Measurements from ENCODE around the gene PCBD1. TPM values are rescaled to one million over a fixed set of nuclear protein-coding genes. Genes with fewer than 3 reads are reported as not detected.
A peak's percentile ranks its signal among the peaks of the same experiment; 100 is the strongest.

The PCBD1 gene
- polyA plus RNA-seq, 3 donors: 18.0 to 28.3 (median 21.3) TPM

DNA sequence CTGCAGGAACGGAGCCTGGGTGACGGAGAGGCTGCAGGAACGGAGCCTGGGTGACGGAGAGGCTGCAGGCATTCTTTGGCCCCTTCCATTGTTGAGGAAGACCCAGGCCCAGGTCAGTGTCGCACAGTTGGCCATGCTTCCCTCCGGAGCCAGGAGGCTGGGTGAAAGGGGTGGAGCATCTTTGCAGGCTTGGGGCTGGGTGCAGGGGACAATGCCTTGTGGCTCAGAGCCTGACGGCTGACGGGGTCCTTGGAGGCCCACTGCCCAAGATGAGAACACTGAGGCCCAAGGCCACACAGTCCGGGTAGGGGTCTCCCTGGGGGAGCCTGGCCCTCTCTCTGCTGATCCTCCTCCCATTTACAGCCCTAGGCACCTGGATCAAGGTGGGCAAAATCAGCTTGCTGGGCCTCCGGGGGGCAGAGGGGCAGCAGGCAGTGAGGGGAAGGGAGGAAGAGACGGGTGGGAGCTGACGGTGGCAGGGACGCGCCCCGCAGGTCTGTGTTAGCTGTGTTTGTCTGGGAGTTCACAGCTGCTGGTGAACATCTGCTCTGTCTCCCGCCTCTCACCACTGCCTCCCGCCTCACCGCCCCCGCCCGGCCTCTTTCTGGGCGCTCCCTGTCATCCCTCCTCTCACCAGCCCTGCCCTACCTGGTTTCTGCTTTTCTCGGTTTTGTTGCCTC lies 30.6 kb upstream of the PCBD1 start:
- DNase-seq: no peak
- Mint-ChIP-seq H3K4me1 (no peaks in the 10 kb centered on the region), H3K27me3 (ENCODE audit: low read depth in 3 of 3) (peaks cover 4 to 8% (median 6%) of the 10 kb centered on the region in 3 donors), H3K4me3 (no peak overlapping the region), H3K27ac (peak overlapping the region in 1 of 7 donors; percentile 57), H3K9me3 (no peaks in the 10 kb centered on the region), H3K36me3 (no peaks in the 10 kb centered on the region)
- no peaks in the 10 kb centered on the region for H3K27me3 ChIP-seq (ENCODE audit: control insufficient read depth in 2 of 2, insufficient read depth in 2 of 2, low read length in 2 of 2)
- 84% methylated on average over 16 of the region's 22 CpGs for WGBS (ENCODE audit: insufficient coverage)
- H4K20me1 ChIP-seq (ENCODE audit: insufficient read depth, low read length): no peaks in the 10 kb centered on the region
- intact Hi-C loops (cut with micrococcal nuclease): no loop called here
- H3K4me2 ChIP-seq (replicated peaks; ENCODE audit: extremely low read depth, low read length, poor library complexity, severe bottlenecking): no peak overlapping the region
- H2AFZ ChIP-seq (ENCODE audit: insufficient read depth, low read depth, low read length, poor library complexity, severe bottlenecking): no peak overlapping the region
- H3K4me1 ChIP-seq (ENCODE audit: control insufficient read depth in 1 of 2, insufficient read depth in 2 of 2, low read length in 2 of 2): no peaks in the 10 kb centered on the region
- H3K79me2 ChIP-seq (ENCODE audit: insufficient read depth, low read length): no peaks in the 10 kb centered on the region
- no peak overlapping the region for H3K9ac ChIP-seq (ENCODE audit: insufficient read depth, low read length, poor library complexity, severe bottlenecking)
- TF ChIP-seq, protein P1, sequence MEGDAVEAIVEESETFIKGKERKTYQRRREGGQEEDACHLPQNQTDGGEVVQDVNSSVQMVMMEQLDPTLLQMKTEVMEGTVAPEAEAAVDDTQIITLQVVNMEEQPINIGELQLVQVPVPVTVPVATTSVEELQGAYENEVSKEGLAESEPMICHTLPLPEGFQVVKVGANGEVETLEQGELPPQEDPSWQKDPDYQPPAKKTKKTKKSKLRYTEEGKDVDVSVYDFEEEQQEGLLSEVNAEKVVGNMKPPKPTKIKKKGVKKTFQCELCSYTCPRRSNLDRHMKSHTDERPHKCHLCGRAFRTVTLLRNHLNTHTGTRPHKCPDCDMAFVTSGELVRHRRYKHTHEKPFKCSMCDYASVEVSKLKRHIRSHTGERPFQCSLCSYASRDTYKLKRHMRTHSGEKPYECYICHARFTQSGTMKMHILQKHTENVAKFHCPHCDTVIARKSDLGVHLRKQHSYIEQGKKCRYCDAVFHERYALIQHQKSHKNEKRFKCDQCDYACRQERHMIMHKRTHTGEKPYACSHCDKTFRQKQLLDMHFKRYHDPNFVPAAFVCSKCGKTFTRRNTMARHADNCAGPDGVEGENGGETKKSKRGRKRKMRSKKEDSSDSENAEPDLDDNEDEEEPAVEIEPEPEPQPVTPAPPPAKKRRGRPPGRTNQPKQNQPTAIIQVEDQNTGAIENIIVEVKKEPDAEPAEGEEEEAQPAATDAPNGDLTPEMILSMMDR (IDR thresholded peaks at IDR 0.05): no peak
- no peak overlapping the region for H3K27ac ChIP-seq (ENCODE audit: low read depth in 1 of 2, low read length in 2 of 2)
- H3K9me3 ChIP-seq (replicated peaks in 1 of 2; ENCODE audit: control insufficient read depth in 1 of 2, insufficient read depth in 1 of 2, low read length in 2 of 2): no peaks in the 10 kb centered on the region
- H3K4me3 ChIP-seq (replicated peaks in 1 of 3; ENCODE audit: low read depth in 2 of 3, low read length in 3 of 3): no peak overlapping the region
- H3K36me3 ChIP-seq (replicated peaks in 1 of 2; ENCODE audit: control insufficient read depth in 1 of 2, insufficient read depth in 2 of 2, low read length in 2 of 2): no peaks in the 10 kb centered on the region

DNA sequence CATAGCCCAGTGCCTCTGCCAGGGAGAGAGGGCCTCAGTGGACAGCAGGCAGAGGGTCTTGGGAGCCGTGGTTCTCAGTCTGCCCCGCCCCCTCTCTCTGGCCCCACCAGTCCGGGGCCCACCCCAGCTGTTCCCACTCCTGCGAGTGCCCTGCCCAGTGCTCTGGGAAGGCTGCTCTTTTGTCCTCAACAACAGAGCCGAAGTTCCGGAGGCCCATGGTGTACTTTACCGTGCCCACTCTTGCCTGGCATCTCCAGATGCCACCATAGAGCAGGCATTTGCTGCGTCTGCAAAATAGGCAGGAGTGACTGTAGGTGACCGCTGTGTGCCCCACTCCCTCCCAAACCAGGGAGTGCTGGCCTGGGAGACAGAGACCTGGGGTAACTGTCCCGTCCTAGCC lies 29.3 kb upstream of the PCBD1 start:
- H3K4me3 ChIP-seq (replicated peaks in 1 of 3; ENCODE audit: low read depth in 2 of 3, low read length in 3 of 3): no peak overlapping the region
- H3K36me3 ChIP-seq (replicated peaks in 1 of 2; ENCODE audit: control insufficient read depth in 1 of 2, insufficient read depth in 2 of 2, low read length in 2 of 2): no peaks in the 10 kb centered on the region
- H3K27ac Mint-ChIP-seq: no peak overlapping the region
- no peak overlapping the region for H3K4me3 Mint-ChIP-seq
- no peaks in the 10 kb centered on the region for H3K36me3 Mint-ChIP-seq
- no peaks in the 10 kb centered on the region for H3K9me3 Mint-ChIP-seq
- TF ChIP-seq, protein P1 (IDR thresholded peaks at IDR 0.05): no peak
- H3K27me3 Mint-ChIP-seq (ENCODE audit: low read depth in 3 of 3): peaks cover 6 to 8% (median 7%) of the 10 kb centered on the region in 3 donors
- H3K9ac ChIP-seq (ENCODE audit: insufficient read depth, low read length, poor library complexity, severe bottlenecking): no peak overlapping the region
- no peak overlapping the region for H3K4me2 ChIP-seq (replicated peaks; ENCODE audit: extremely low read depth, low read length, poor library complexity, severe bottlenecking)
- no peaks in the 10 kb centered on the region for H4K20me1 ChIP-seq (ENCODE audit: insufficient read depth, low read length)
- H3K27ac ChIP-seq (ENCODE audit: low read depth in 1 of 2, low read length in 2 of 2): no peak overlapping the region
- no peaks in the 10 kb centered on the region for H3K27me3 ChIP-seq (ENCODE audit: control insufficient read depth in 2 of 2, insufficient read depth in 2 of 2, low read length in 2 of 2)
- intact Hi-C loops (cut with micrococcal nuclease): no loop called here
- no peak for DNase-seq
- no peaks in the 10 kb centered on the region for H3K4me1 ChIP-seq (ENCODE audit: control insufficient read depth in 1 of 2, insufficient read depth in 2 of 2, low read length in 2 of 2)
- H2AFZ ChIP-seq (ENCODE audit: insufficient read depth, low read depth, low read length, poor library complexity, severe bottlenecking): no peak overlapping the region
- H3K4me1 Mint-ChIP-seq: peaks cover 4% of the 10 kb centered on the region
- 94% methylated on average over 6 of the region's 10 CpGs for WGBS (ENCODE audit: insufficient coverage)
- no peaks in the 10 kb centered on the region for H3K9me3 ChIP-seq (replicated peaks in 1 of 2; ENCODE audit: control insufficient read depth in 1 of 2, insufficient read depth in 1 of 2, low read length in 2 of 2)
- no peaks in the 10 kb centered on the region for H3K79me2 ChIP-seq (ENCODE audit: insufficient read depth, low read length)
